Tibial nerve (tissue), 4 donors: ENCODE data around the gene TM4SF18.

Source experiments
- EP300 ChIP-seq, 2 donors: sonication (generic); formaldehyde crosslinking; IDR thresholded peaks; one replicate each; pipeline ENCODE4 v1.6.1; 2017; ENCODE audit warnings: antibody characterized with exemption in 2 of 2, mild to moderate bottlenecking in 1 of 2
- POLR2A ChIP-seq, 2 donors: fragments of 450-650 bp; IDR thresholded peaks; one replicate each; pipeline ENCODE4 v1.6.1; 2017; ENCODE audit warnings: antibody characterized with exemption in 2 of 2, mild to moderate bottlenecking in 2 of 2, moderate library complexity in 2 of 2
- TF ChIP-seq, protein P1 (sequence below), 5 experiments: fragments of 200-600 bp in 3 of 5; fragments of 450-650 bp in 2 of 5; sonication (generic) in 3 of 5; IDR thresholded peaks; one replicate each; pipeline ENCODE4 v1.5.1; 2016 to 2019; ENCODE audit warnings: antibody characterized with exemption in 5 of 5, mild to moderate bottlenecking in 3 of 5, moderate library complexity in 2 of 5

DNA sequence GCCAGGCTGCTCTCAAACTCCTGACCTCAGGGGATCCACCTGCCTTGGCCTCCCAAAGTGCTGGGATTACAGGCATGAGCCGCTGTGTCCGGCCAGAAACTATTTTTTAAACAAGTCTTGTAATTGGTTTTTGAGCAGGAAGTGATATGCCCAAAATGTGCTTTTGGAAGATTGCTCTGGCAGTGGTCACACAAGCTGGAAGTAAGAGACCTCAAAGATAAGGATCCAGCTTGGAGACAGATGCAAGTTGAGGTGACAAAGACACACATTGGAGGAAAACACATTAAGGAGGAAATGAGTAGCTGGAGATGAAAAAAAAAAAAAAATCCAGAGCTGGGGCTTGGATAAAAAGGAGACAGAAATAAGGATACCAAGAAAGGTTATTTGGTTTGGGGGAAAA lies 6.3 kb downstream of the TM4SF18 start:
- TF ChIP-seq, protein P1, sequence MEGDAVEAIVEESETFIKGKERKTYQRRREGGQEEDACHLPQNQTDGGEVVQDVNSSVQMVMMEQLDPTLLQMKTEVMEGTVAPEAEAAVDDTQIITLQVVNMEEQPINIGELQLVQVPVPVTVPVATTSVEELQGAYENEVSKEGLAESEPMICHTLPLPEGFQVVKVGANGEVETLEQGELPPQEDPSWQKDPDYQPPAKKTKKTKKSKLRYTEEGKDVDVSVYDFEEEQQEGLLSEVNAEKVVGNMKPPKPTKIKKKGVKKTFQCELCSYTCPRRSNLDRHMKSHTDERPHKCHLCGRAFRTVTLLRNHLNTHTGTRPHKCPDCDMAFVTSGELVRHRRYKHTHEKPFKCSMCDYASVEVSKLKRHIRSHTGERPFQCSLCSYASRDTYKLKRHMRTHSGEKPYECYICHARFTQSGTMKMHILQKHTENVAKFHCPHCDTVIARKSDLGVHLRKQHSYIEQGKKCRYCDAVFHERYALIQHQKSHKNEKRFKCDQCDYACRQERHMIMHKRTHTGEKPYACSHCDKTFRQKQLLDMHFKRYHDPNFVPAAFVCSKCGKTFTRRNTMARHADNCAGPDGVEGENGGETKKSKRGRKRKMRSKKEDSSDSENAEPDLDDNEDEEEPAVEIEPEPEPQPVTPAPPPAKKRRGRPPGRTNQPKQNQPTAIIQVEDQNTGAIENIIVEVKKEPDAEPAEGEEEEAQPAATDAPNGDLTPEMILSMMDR (IDR thresholded peaks at IDR 0.05), result no peak
- TF ChIP-seq POLR2A (IDR thresholded peaks at IDR 0.05), result no peak
- no peak for TF ChIP-seq EP300 (IDR thresholded peaks at IDR 0.05)
